Measurements from ENCODE around the gene ARID4B.

- no peak for TF ChIP-seq POLR2A (IDR thresholded peaks at IDR 0.05)
- no peak for TF ChIP-seq CTCF (IDR thresholded peaks at IDR 0.05)
Observed at GRCh38 chr1:235275836-235276235, 52.1 kb downstream of the ARID4B start.

All from lower leg skin (tissue), 3 donors.